GM06990 (cell line): ENCODE measurements around the gene HSPH1.
"Not testable (repeated sequence)": the region's sequence is repeated elsewhere in the genome, so short reads cannot be mapped to it uniquely, and the experiment has no call there.

Source experiments
- DNase-seq: peaks from one replicate; pipeline ENCODE4 v3.0.0-alpha.2; 2011; ENCODE audit not compliant: insufficient read length; ENCODE audit errors: extremely low read depth
- H3K27me3 ChIP-seq: replicated peaks from 2 replicates; pipeline ENCODE4 v1.6.0; 2011; ENCODE audit warnings: low read length; ENCODE audit not compliant: control insufficient read depth, insufficient read depth
- H3K36me3 ChIP-seq: 2 replicates; pipeline ENCODE4 v1.5.1; 2011; ENCODE audit warnings: low read length; ENCODE audit not compliant: control insufficient read depth, insufficient read depth
- H3K4me3 ChIP-seq: replicated peaks from 2 replicates; pipeline ENCODE4 v1.5.1; 2011; ENCODE audit warnings: low read depth, mild to moderate bottlenecking, control low read depth, low read length
- TF ChIP-seq, protein P1 (sequence below): IDR thresholded peaks from 2 replicates; pipeline ENCODE4 v1.5.1; 2011; ENCODE audit warnings: low read length, control low read depth, mild to moderate bottlenecking, inconsistent platforms; ENCODE audit not compliant: insufficient read depth, poor library complexity, severe bottlenecking

The HSPH1 gene

DNA sequence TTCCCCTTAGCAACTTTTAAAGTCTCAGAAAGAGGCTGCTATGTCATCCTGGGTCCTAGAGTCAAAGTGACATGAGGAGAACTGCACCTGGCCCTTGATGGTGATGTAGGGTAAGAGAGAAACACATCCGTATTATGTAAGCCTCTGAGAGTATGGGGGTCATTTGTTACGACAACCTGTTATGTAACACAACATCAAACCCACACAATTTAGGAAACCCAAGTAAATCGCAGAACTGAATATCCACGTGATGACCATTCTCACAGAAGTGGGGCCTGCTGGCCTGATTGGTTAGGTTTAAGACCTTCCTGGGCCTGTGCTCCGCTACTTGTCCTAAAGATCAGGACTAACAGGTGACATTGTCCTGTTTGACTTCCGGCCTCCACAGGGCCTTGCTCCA, 22.7 kb upstream of the HSPH1 start:
- Histone ChIP-seq H3K27me3 (no peaks in the 10 kb centered on the region), H3K4me3 (no peak overlapping the region), H3K36me3 (no peaks in the 10 kb centered on the region)
- TF ChIP-seq, protein P1, sequence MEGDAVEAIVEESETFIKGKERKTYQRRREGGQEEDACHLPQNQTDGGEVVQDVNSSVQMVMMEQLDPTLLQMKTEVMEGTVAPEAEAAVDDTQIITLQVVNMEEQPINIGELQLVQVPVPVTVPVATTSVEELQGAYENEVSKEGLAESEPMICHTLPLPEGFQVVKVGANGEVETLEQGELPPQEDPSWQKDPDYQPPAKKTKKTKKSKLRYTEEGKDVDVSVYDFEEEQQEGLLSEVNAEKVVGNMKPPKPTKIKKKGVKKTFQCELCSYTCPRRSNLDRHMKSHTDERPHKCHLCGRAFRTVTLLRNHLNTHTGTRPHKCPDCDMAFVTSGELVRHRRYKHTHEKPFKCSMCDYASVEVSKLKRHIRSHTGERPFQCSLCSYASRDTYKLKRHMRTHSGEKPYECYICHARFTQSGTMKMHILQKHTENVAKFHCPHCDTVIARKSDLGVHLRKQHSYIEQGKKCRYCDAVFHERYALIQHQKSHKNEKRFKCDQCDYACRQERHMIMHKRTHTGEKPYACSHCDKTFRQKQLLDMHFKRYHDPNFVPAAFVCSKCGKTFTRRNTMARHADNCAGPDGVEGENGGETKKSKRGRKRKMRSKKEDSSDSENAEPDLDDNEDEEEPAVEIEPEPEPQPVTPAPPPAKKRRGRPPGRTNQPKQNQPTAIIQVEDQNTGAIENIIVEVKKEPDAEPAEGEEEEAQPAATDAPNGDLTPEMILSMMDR: no peak
- DNase-seq: no peak

DNA sequence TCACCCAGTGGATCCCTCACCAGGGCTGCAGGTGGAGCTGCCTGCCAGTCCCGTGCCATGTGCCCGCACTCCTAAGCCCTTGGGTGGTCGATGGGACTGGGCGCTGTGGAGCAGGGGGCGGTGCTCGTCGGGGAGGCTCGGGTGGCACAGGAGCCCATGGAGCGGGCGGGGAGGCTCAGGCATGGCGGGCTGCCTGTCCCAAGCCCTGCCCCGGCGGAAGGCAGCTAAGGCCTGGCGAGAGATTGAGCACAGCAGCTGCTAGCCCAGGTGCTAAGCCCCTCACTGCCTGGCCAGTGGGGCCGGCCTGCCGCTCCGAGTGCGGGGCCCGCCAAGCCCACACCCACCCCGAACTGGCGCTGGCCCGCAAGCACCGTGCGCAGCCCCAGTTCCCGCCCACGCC, 21.3 kb upstream of the HSPH1 start:
- Histone ChIP-seq H3K4me3 (no peak overlapping the region), H3K27me3 (no peaks in the 10 kb centered on the region), H3K36me3 (no peaks in the 10 kb centered on the region)
- DNase-seq: no peak
- TF ChIP-seq, protein P1: no peak

DNA sequence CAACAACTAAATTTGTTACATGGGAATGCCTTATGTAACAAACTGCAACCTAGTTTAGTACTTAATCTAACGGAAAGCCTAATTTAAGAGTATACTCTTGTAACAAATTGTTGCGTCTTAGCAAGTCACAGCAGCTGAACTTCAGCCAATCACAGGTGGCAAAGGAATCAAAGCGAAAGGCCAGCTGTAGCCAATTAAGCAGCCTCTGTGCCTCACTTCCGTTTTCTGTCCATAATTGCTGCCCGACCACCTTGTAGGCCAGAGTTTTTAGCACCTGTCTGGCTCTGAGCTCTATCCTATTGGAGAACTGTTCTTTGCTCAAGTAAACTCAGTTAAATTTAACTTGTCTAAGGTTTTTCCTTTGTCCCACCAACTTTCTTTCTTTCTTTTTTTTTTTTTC, 18.1 kb upstream of the HSPH1 start:
- DNase-seq: no peak
- no peak overlapping the region for H3K4me3 ChIP-seq
- TF ChIP-seq, protein P1: no peak
- H3K36me3 ChIP-seq: no peaks in the 10 kb centered on the region
- no peaks in the 10 kb centered on the region for H3K27me3 ChIP-seq

DNA sequence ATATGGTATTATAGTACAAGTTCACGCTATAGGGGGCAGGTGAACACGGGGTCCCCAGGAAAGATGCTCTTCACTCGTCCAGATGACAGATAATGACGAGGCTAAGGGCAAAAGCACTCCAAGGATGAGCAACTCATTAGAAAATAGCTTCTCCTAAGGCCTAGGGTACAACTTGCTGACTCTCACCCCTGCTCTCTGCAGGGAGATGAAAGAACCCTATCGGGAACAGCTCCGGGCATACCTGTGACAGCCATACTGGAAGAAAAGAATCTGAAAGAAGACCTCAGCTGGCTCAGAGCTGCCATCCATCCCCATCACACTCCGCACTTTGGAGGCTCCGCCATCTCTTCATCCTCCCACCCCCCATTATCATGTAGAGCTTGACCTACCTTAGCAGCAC, 17.5 kb upstream of the HSPH1 start:
- H3K27me3 ChIP-seq: no peaks in the 10 kb centered on the region
- no peak for DNase-seq
- H3K4me3 ChIP-seq: no peak overlapping the region
- H3K36me3 ChIP-seq: no peaks in the 10 kb centered on the region
- TF ChIP-seq, protein P1: no peak

DNA sequence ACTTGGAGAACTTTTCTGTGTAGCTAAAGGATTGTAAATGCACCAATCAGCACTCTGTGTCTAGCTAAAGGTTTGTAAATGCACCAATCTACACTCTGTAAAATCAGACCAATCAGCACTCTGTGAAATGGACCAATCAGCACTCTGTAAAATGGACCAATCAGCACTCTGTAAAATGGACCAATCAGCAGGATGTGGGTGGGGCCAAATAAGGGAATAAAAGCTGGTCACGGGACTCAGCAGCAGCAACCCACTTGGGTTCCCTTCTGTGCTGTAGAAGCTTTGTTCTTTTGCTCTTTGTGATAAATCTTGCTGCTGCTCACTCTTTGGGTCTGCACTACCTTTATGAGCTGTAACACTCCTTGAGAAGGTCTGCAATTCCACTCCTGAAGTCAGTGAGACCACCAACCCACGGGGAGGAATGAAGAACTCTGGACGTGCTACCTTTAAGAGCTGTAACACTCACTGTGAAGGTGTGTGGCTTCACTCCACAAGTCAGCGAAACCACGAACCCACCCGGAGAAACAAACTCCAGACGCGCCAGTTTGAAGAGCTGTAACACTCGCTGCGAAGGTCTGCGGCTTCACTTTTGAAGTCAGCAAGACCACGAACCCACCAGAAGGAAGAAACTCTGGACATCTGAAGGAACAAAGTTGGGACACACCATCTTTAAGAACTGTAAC, 16.2 kb upstream of the HSPH1 start:
- not testable (repeated sequence) for H3K4me3 ChIP-seq, H3K27me3 ChIP-seq, H3K36me3 ChIP-seq, DNase-seq

DNA sequence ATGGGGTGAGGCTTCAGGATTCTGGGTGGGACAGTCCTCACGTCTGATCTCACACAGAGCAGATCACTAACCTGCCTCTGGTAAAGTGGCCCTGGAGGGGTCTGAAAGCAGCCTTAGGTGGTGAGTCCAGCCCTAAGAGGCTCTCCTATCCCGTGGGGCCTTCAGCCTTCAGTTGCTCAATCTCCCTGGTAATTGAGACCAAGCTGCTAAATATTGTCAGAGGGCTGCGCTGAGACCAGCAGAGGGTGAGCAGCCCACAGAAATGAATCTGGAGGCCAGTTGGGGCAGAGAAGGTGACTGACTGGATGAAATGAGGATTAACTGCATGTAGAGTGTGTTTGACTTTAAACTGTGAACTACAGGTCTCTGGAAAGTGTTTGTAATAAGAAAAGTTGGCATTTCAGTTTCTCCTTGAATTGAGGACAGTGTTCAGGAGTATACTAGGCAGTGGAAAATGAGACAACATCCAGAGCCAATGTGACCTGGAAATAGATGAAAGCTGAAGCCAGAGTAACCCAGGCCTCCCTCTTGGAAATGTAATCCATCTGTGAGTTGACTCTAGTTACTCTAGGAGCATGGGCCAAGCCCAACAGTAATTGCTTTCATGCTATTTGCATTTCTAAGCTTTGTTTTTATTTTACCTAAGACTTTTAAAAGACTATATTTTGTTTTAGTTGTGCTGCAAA, 14.3 kb upstream of the HSPH1 start:
- H3K27me3 ChIP-seq: no peaks in the 10 kb centered on the region
- DNase-seq: no peak
- TF ChIP-seq, protein P1: no peak

More for the DNA sequence above, 14.3 kb upstream of the HSPH1 start:
- H3K4me3 ChIP-seq: no peak overlapping the region
- H3K36me3 ChIP-seq: no peaks in the 10 kb centered on the region
